OCI-LY3 (cell line): ENCODE data around the gene STRADB.

Source experiments
- CTCF ChIP-seq: fragments of 200-600, 300-600 bp; sonication (generic); IDR thresholded peaks from 2 replicates; pipeline ENCODE4 v1.5.1; 2014; ENCODE audit warnings: antibody characterized with exemption, low read length, low read depth
- EZH2phosphoT487 ChIP-seq: fragments of 200-600 bp; shearing (Covaris generic); IDR thresholded peaks from 2 replicates; pipeline ENCODE4 v1.6.1; 2018; ENCODE audit warnings: antibody characterized with exemption, mixed run types, low read depth

GRCh38 chr2:201401815-201402214 is 49.7 kb upstream of the STRADB start:
- TF ChIP-seq CTCF: no peak
- no peak for TF ChIP-seq EZH2phosphoT487
